HepG2 (cell line): Measurements from ENCODE around the gene LAPTM4A. TPM values are rescaled to one million over a fixed set of nuclear protein-coding genes. Genes with fewer than 3 reads are reported as not detected.

ENCODE experiments used
- ATAC-seq: fragments of 200-7000 bp; cut with Tn5 transposase; 3 replicates; pipeline ENCODE4 v1.9.1; 2020; ENCODE audit warnings: mild to moderate bottlenecking, moderate library complexity
- BruUV-seq: library from RNA; stranded (reverse); fragments of 400-500 nt; replicated peaks from 2 replicates; lab custom pipeline; 2021; lab: Mats Ljungman, UMichigan
- CTCF ChIA-PET: fragments of 300-600 bp; formaldehyde crosslinking; extraction: SDS; loops from one replicate; lab custom pipeline; 2021; ENCODE audit warnings: low total read pairs, inconsistent platforms, low intra/inter-chr PET ratio; lab: Yijun Ruan, JAX
- POLR2A ChIA-PET: fragments of 350-600 bp; sonication (Branson Sonifier 250); formaldehyde crosslinking; loops from one replicate; lab custom pipeline; 2020; ENCODE audit warnings: antibody characterized with exemption, inconsistent platforms; lab: Yijun Ruan, JAX
- DNase-seq: peaks from one replicate; pipeline ENCODE4 v3.0.0-alpha.2; 2015; ENCODE audit warnings: low spot score
- FAIRE-seq: peaks from 3 replicates; lab custom pipeline; 2011; peaks lifted over from hg19 to GRCh38; lab: Jason Lieb, UNC
- H2AFZ ChIP-seq: one replicate; pipeline ENCODE4 v1.6.1; 2011; ENCODE audit warnings: low read length, inconsistent platforms
- H3K27ac ChIP-seq: fragments of 300-600 bp; 3 replicates; pipeline ENCODE4 v1.8.0; 2011; ENCODE audit warnings: mixed run types, mild to moderate bottlenecking, mixed read lengths, low read length, inconsistent platforms; ENCODE audit not compliant: insufficient read depth; ENCODE audit errors: extremely low read length
- H3K27me3 ChIP-seq, 2 experiments: fragments of 200-600 bp in 1 of 2; 2 replicates in 1 of 2; 3 replicates in 1 of 2; pipeline versions ENCODE4 v1.6.0 to v1.8.0; 2011; ENCODE audit warnings: low read length in 2 of 2, mild to moderate bottlenecking in 2 of 2, moderate library complexity in 2 of 2, inconsistent platforms in 1 of 2; ENCODE audit not compliant: insufficient read depth in 2 of 2, control insufficient read depth in 1 of 2
- H3K36me3 ChIP-seq, 2 experiments: fragments of 200-600 bp in 1 of 2; replicated peaks in 1 of 2; 2 replicates in 1 of 2; 3 replicates in 1 of 2; pipeline versions ENCODE4 v1.5.1 to v1.8.0; 2011; ENCODE audit warnings: low read length in 2 of 2, inconsistent platforms in 1 of 2; ENCODE audit not compliant: insufficient read depth in 2 of 2, control insufficient read depth in 1 of 2
- H3K4me1 ChIP-seq: 2 replicates; pipeline ENCODE4 v1.5.1; 2012; ENCODE audit warnings: low read length, inconsistent platforms; ENCODE audit not compliant: insufficient read depth
- H3K4me2 ChIP-seq: 2 replicates; pipeline ENCODE4 v1.6.0; 2011; ENCODE audit warnings: low read depth, low read length, inconsistent platforms
- H3K4me3 ChIP-seq, 3 experiments: fragments of 200-600 bp in 1 of 3; sonication (generic), shearing (Covaris generic) in 1 of 3; replicated peaks in 1 of 3; 2 replicates each; pipeline ENCODE4 v1.5.1; 2011 to 2016; ENCODE audit warnings: low read length in 3 of 3, inconsistent platforms in 2 of 3, low read depth in 2 of 3, mild to moderate bottlenecking in 2 of 3, control low read depth in 1 of 3, mixed read lengths in 1 of 3; ENCODE audit not compliant: insufficient read depth in 1 of 3
- H3K79me2 ChIP-seq: one replicate; pipeline ENCODE4 v1.6.1; 2011; ENCODE audit warnings: low read length, inconsistent platforms; ENCODE audit not compliant: insufficient read depth
- H3K9ac ChIP-seq: 2 replicates; pipeline ENCODE4 v1.6.0; 2011; ENCODE audit warnings: mild to moderate bottlenecking, low read depth, low read length, inconsistent platforms; ENCODE audit not compliant: insufficient read depth
- H3K9me3 ChIP-seq: 2 replicates; pipeline ENCODE4 v1.5.1; 2012; ENCODE audit warnings: mild to moderate bottlenecking, low read length
- H4K20me1 ChIP-seq: 2 replicates; pipeline ENCODE4 v1.6.0; 2011; ENCODE audit warnings: inconsistent platforms, mild to moderate bottlenecking, low read length, moderate library complexity; ENCODE audit not compliant: insufficient read depth
- DMTF1 ChIP-seq: sonication (generic); formaldehyde crosslinking; IDR thresholded peaks from 2 replicates; pipeline ENCODE4 v1.4.0; 2020; ENCODE audit warnings: mild to moderate bottlenecking, missing genetic modification reagents
- GMEB2 ChIP-seq: IDR thresholded peaks from 2 replicates; pipeline ENCODE4 v1.6.1; 2016; ENCODE audit warnings: missing biosample characterization, missing genetic modification reagents, low read depth
- KLF13 ChIP-seq: sonication (generic); formaldehyde crosslinking; IDR thresholded peaks from 2 replicates; pipeline ENCODE4 v1.4.0; 2020; ENCODE audit warnings: mild to moderate bottlenecking, missing genetic modification reagents
- MAFG ChIP-seq: sonication (generic); formaldehyde crosslinking; IDR thresholded peaks from 2 replicates; pipeline ENCODE4 v1.5.1; 2020; ENCODE audit warnings: mild to moderate bottlenecking, missing genetic modification reagents
- MXD3 ChIP-seq: IDR thresholded peaks from 2 replicates; pipeline ENCODE4 v1.6.1; 2016; ENCODE audit warnings: mild to moderate bottlenecking, missing biosample characterization, missing genetic modification reagents
- NFYB ChIP-seq: sonication (generic); formaldehyde crosslinking; IDR thresholded peaks from 2 replicates; pipeline ENCODE4 v1.4.0; 2020; ENCODE audit warnings: missing genetic modification reagents
- PLRG1 ChIP-seq: fragments of 450-650 bp; conservative IDR thresholded peaks from 2 replicates; pipeline ENCODE4 v1.6.1; 2016
- POLR2AphosphoS2 ChIP-seq: IDR thresholded peaks from 2 replicates; pipeline ENCODE4 v1.6.1; 2011; ENCODE audit warnings: low read depth, low read length, improper control_type of control experiment
- TSC22D2 ChIP-seq: sonication (generic); formaldehyde crosslinking; IDR thresholded peaks from 2 replicates; pipeline ENCODE4 v1.5.1; 2020; ENCODE audit warnings: missing genetic modification reagents, mild to moderate bottlenecking, borderline replicate concordance
- ZMAT3 ChIP-seq: sonication (generic); formaldehyde crosslinking; conservative IDR thresholded peaks from 2 replicates; pipeline ENCODE4 v1.7.0; 2021; ENCODE audit warnings: missing genetic modification reagents
- ZNF333 ChIP-seq: sonication (generic); formaldehyde crosslinking; IDR thresholded peaks from 2 replicates; pipeline ENCODE4 v1.4.0; 2020; ENCODE audit warnings: mild to moderate bottlenecking, missing genetic modification reagents, borderline replicate concordance
- ZNF446 ChIP-seq: sonication (generic); formaldehyde crosslinking; IDR thresholded peaks from 2 replicates; pipeline ENCODE4 v1.5.0; 2020; ENCODE audit warnings: mild to moderate bottlenecking, missing genetic modification reagents
- ZNF570 ChIP-seq: sonication (generic); formaldehyde crosslinking; IDR thresholded peaks from 2 replicates; pipeline ENCODE4 v1.4.0; 2020; ENCODE audit warnings: mild to moderate bottlenecking, missing genetic modification reagents, borderline replicate concordance
- ZNF790 ChIP-seq: sonication (generic); formaldehyde crosslinking; IDR thresholded peaks from 2 replicates; pipeline ENCODE4 v1.8.0; 2022; ENCODE audit warnings: missing genetic modification reagents, mild to moderate bottlenecking, borderline replicate concordance
- in situ Hi-C: cut with HindIII; loops from 2 replicates; pipeline ENCODE4 v1.10.0; 2017; ENCODE audit warnings: low pct_unique_long_range_greater_than_20kb; ENCODE audit not compliant: extremely low pct_ligation_motif_present
- intact Hi-C: fragments of 100-400 bp; cut with micrococcal nuclease; formaldehyde crosslinking; loops from one replicate; pipeline ENCODE4 v1.10.0; 2022; ENCODE audit not compliant: unreplicated experiment
- polyA plus RNA-seq, 8 experiments: library from polyadenylated mRNA; depleted of rRNA in 3 of 8; stranded (reverse) in 7 of 8; unstranded in 1 of 8; fragments of >200 nt; fragmentation: Illumina TruSeq in 4 of 8; extraction: Trizol in 4 of 8; gene quantifications; 2 replicates each; pipeline versions ENCODE4 v1.2.1 to v1.2.3, GENCODE V29; 2011 to 2016; ENCODE audit warnings: low read depth in 4 of 8, missing spikeins in 1 of 8, mixed read lengths in 1 of 8; ENCODE audit not compliant: insufficient read depth in 1 of 8
- total RNA-seq, 5 experiments: library from RNA; depleted of rRNA; stranded (reverse); fragments of >200 nt; fragmentation: Illumina TruSeq; extraction: Trizol; gene quantifications; 2 replicates each; pipeline ENCODE4 v1.2.3, GENCODE V29; 2016; ENCODE audit warnings: low read depth in 1 of 5

The LAPTM4A gene
- total and polyA plus RNA-seq, 2 of the 13 experiments (the other 11 are each of a cell fraction or from before 2014, with no cell fraction given), result 116 to 558 TPM

GRCh38 chr2:20069756-20070155 is 18.3 kb upstream of the LAPTM4A start:
- ATAC-seq (no peak), DNase-seq (no peak), FAIRE-seq (no peak)
- in situ Hi-C loops (no loop called here), intact Hi-C loops (no loop called here)
- Histone ChIP-seq H3K4me2 (no peak overlapping the region), H3K4me3 (no peak overlapping the region), H2AFZ (no peak overlapping the region), H3K9ac (no peak overlapping the region), H3K36me3 (no peaks in the 10 kb centered on the region), H4K20me1 (no peaks in the 10 kb centered on the region), H3K27ac (no peak overlapping the region), H3K4me1 (peaks cover 72% of the 10 kb centered on the region), H3K27me3 (no peaks in the 10 kb centered on the region; a peak in 1 of 5 replicates), H3K79me2 (no peaks in the 10 kb centered on the region), H3K9me3 (no peaks in the 10 kb centered on the region)
- no peak for TF ChIP-seq MXD3 (CRISPR knock-in tag)
- TF ChIP-seq NFYB (CRISPR knock-in tag), result no peak
- no peak for TF ChIP-seq KLF13 (CRISPR knock-in tag)
- TF ChIP-seq TSC22D2 (CRISPR knock-in tag), result no peak
- no peak for TF ChIP-seq ZNF446 (CRISPR knock-in tag)
- TF ChIP-seq ZNF333 (CRISPR knock-in tag), result no peak
- no peak for TF ChIP-seq POLR2AphosphoS2
- TF ChIP-seq ZNF570 (CRISPR knock-in tag), result no peak
- no peak for TF ChIP-seq PLRG1
- no peak for TF ChIP-seq ZNF790 (CRISPR knock-in tag)
- TF ChIP-seq ZMAT3, result no peak
- no peak for TF ChIP-seq DMTF1
- TF ChIP-seq MAFG (CRISPR knock-in tag), result no peak
- no peak for TF ChIP-seq GMEB2 (CRISPR knock-in tag)
- ChIA-PET CTCF (no interaction called here), POLR2A (interaction anchor here (6.4 kb wide), 1 partner anchor 18 kb away, joined by 45 read pairs; the partner anchor contains the start of gene LAPTM4A)
- no TSS peak for BruUV-seq
